Measurements from ENCODE around the gene SPATA45. TPM values are rescaled to one million over a fixed set of nuclear protein-coding genes. Genes with fewer than 3 reads are reported as not detected.

The SPATA45 gene
- total RNA-seq, 2 experiments from 2014 or later: not detected

DNA sequence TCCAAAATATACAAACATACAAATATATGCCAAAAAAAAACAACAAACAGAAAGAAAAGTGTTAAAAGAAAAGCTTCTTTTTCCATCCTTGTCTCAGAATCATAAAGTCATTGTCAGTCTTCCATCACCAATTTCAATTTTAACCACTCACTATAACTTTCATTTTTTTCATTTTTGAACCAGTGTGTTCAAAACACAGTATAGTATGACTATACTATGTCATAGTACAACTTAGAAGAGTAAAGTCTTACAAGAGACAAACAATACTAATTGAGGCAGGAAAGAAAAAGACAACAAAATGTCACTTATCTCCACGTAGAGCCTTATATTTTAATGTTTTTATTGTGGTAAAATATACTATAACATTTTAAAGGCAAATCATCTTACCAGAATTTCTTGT is 63.5 kb downstream of the SPATA45 start:
- no peaks in the 10 kb centered on the region for H3K27me3 Mint-ChIP-seq
- H3K36me3 Mint-ChIP-seq (ENCODE audit: low read depth): peaks cover 27% of the 10 kb centered on the region
- CTCF ChIA-PET: interaction anchor here (0.9 to 3.9 kb wide), 4 partner anchors 39 to 749 kb away, joined by 3 to 118 read pairs (median 18); partner anchors contain the start of genes DTL and INTS7
- H3K4me3 Mint-ChIP-seq: no peak overlapping the region
- ATAC-seq (no peak), DNase-seq (no peak)
- peaks cover 24% of the 10 kb centered on the region for H3K4me1 Mint-ChIP-seq (ENCODE audit: low read depth)
- intact Hi-C loops (cut with micrococcal nuclease): loop anchor here (2.0 to 5.0 kb wide), 2 partner anchors 87 to 119 kb away; partner anchors contain the start of gene BATF3
- no peak overlapping the region for H3K27ac Mint-ChIP-seq
- POLR2A ChIA-PET: no interaction called here
- no peaks in the 10 kb centered on the region for H3K9me3 Mint-ChIP-seq
- TF ChIP-seq, protein P1, sequence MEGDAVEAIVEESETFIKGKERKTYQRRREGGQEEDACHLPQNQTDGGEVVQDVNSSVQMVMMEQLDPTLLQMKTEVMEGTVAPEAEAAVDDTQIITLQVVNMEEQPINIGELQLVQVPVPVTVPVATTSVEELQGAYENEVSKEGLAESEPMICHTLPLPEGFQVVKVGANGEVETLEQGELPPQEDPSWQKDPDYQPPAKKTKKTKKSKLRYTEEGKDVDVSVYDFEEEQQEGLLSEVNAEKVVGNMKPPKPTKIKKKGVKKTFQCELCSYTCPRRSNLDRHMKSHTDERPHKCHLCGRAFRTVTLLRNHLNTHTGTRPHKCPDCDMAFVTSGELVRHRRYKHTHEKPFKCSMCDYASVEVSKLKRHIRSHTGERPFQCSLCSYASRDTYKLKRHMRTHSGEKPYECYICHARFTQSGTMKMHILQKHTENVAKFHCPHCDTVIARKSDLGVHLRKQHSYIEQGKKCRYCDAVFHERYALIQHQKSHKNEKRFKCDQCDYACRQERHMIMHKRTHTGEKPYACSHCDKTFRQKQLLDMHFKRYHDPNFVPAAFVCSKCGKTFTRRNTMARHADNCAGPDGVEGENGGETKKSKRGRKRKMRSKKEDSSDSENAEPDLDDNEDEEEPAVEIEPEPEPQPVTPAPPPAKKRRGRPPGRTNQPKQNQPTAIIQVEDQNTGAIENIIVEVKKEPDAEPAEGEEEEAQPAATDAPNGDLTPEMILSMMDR (IDR thresholded peaks at IDR 0.05): no peak

DNA sequence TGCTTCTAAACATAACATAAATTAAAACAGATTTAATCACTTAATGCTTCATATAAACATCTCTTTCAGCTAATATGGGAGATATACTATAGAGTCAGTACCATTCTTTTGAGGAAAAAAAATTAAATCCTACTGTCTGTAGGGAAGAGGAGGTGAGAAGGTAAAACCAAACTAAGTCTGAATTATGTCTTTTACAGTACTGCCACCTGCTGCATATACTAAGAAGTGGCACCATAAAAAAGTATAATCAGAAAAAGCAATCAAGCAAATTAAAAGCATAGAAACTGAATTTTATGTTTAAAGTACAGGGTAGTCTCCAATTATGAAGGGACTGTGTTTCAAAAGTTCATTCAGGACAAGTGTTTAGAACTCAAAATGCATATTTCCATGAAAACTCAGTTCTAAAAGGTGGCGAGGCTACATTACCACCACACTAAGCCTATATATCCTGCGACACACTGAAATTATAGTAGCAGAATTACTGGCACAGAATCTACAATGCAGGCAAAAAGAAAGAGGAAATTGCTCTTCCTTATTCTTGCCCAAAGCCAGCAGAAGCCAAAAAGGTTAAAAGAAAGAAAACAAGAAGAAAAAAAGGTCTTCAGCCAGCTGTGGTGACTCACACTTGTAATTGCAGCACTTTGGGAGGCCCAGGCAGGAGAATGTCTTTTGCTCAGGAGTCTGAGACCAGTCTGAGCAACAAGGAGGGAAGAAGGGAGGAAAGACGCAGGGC is 64.9 kb downstream of the SPATA45 start:
- POLR2A ChIA-PET: interaction anchor here (1.1 to 1.2 kb wide), 3 partner anchors 9 to 118 kb away, joined by 3 to 4 read pairs (median 3); partner anchors contain the start of gene NSL1

DNA sequence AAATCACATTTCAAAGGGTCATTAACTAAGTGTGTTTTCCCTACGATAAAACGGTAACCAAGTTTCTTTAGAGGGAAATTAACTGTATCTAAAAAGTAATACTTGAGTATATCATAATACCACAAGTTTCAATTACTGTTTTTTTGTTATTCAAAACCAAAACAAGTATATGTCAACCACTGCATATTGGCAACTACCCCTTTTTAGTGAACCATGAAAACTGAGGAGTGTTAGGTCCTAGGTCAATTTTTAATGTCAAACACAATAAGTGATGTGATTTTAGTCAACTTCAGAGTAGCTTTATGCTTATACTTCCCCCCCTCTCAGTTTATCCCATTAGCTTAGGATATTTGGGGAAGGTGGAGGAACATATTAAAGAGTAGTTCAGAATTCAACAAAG is 66.2 kb downstream of the SPATA45 start:
- Mint-ChIP-seq H3K27me3 (no peaks in the 10 kb centered on the region), H3K4me1 (ENCODE audit: low read depth) (peaks cover 23% of the 10 kb centered on the region), H3K4me3 (no peak overlapping the region), H3K36me3 (ENCODE audit: low read depth) (peaks cover 29% of the 10 kb centered on the region), H3K9me3 (no peaks in the 10 kb centered on the region), H3K27ac (no peak overlapping the region)
- ChIA-PET POLR2A (interaction anchor here (1.1 to 1.2 kb wide), 2 partner anchors 103 to 116 kb away, joined by 3 to 4 read pairs; no protein-coding TSS in a partner anchor), CTCF (interaction anchor here (0.8 to 3.9 kb wide), 22 partner anchors 9 to 324 kb away, joined by 3 to 118 read pairs (median 6); partner anchors contain the start of genes BATF3 and FLVCR1)
- ATAC-seq (no peak), DNase-seq (no peak)
- TF ChIP-seq, protein P1 (IDR thresholded peaks at IDR 0.05): no peak
- intact Hi-C loops (cut with micrococcal nuclease): loop anchor here (5.0 kb wide), 1 partner anchor 84 kb away; the partner anchor contains the start of gene BATF3

More for the DNA sequence above, 64.9 kb downstream of the SPATA45 start:
- DNase-seq: no peak
- H3K27me3 Mint-ChIP-seq: no peaks in the 10 kb centered on the region
- H3K4me1 Mint-ChIP-seq (ENCODE audit: low read depth): peaks cover 23% of the 10 kb centered on the region
- TF ChIP-seq, protein P1 (IDR thresholded peaks at IDR 0.05): peak; percentile 86
- H3K9me3 Mint-ChIP-seq: no peaks in the 10 kb centered on the region
- ATAC-seq: peak; percentile 68
- peaks cover 33% of the 10 kb centered on the region for H3K36me3 Mint-ChIP-seq (ENCODE audit: low read depth)
- no peak overlapping the region for H3K27ac Mint-ChIP-seq
- intact Hi-C loops (cut with micrococcal nuclease): loop anchor here (2.0 to 5.0 kb wide), 2 partner anchors 85 to 118 kb away; partner anchors contain the start of gene BATF3
- H3K4me3 Mint-ChIP-seq: no peak overlapping the region
- CTCF ChIA-PET: interaction anchor here (0.8 to 3.9 kb wide), 21 partner anchors 8 to 748 kb away, joined by 3 to 118 read pairs (median 6); partner anchors contain the start of genes BATF3, DTL and INTS7

DNA sequence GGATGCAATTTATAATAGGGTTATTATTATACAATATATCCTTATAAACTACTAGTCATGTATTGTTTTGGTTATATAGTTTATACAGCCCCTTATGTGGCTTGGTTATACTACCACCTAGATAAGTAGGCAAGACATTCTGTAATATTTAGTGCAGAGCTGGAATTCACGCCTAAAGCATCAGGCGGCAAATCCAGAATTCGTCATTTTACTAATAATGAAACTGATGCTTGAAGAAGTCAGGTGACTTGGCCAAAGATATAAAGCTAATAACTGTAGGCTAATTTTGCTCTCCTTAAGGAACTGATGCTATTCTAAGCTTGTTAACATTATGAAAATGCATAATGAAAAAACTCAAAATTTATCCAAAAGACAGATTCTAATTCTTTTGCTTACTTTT is 66.7 kb downstream of the SPATA45 start:
- POLR2A ChIA-PET: no interaction called here

More for the DNA sequence above, 66.7 kb downstream of the SPATA45 start:
- H3K4me1 Mint-ChIP-seq (ENCODE audit: low read depth): peaks cover 23% of the 10 kb centered on the region
- ATAC-seq (no peak), DNase-seq (no peak)
- CTCF ChIA-PET: interaction anchor here (0.6 to 3.9 kb wide), 12 partner anchors 10 to 323 kb away, joined by 3 to 118 read pairs (median 7); partner anchors contain the start of gene BATF3
- H3K27ac Mint-ChIP-seq: no peak overlapping the region
- TF ChIP-seq, protein P1 (IDR thresholded peaks at IDR 0.05): no peak
- H3K9me3 Mint-ChIP-seq: no peaks in the 10 kb centered on the region
- intact Hi-C loops (cut with micrococcal nuclease): loop anchor here (5.0 kb wide), 1 partner anchor 83 kb away; the partner anchor contains the start of gene BATF3
- no peaks in the 10 kb centered on the region for H3K27me3 Mint-ChIP-seq
- H3K4me3 Mint-ChIP-seq: no peak overlapping the region
- peaks cover 26% of the 10 kb centered on the region for H3K36me3 Mint-ChIP-seq (ENCODE audit: low read depth)

Other genes starting within 250 kb of the SPATA45 start
- gene ATF3, start 238.9 kb downstream of the SPATA45 start, total RNA-seq: 10 to 100 TPM; 35.4 to 41.3 TPM
- gene BATF3, start 147.8 kb downstream of the SPATA45 start, total RNA-seq: 10 to 100 TPM; 52.6 to 61.3 TPM
- gene NSL1, start 55.9 kb downstream of the SPATA45 start, total RNA-seq: 10 to 100 TPM; 29.6 to 34.9 TPM
- gene TATDN3, start 55.8 kb downstream of the SPATA45 start, total RNA-seq: 10 to 100 TPM; 17.4 to 24.2 TPM
- 10 to 100 TPM; 11.9 to 12.2 TPM for gene FLVCR1, start 10.6 kb upstream of the SPATA45 start, total RNA-seq
- gene VASH2, start 102.9 kb upstream of the SPATA45 start, total RNA-seq: under 1 TPM; 0.11 to 0.25 TPM
- gene ANGEL2, start 168.2 kb upstream of the SPATA45 start, total RNA-seq: 10 to 100 TPM; 41.1 to 44.2 TPM
- gene RPS6KC1, start 203.6 kb upstream of the SPATA45 start, total RNA-seq: 1 to 10 TPM; 5.3 TPM